ENCODE data around the gene GRID2.

GRCh38 chr4:92328095-92328494 lies 24.3 kb downstream of the GRID2 start:
- TF ChIP-seq POLR2AphosphoS5 (IDR thresholded peaks at IDR 0.05; ENCODE audit: low read depth, low read length) = no peak
- TF ChIP-seq REST (IDR thresholded peaks at IDR 0.05; ENCODE audit: insufficient read depth in 1 of 2, low read depth in 2 of 2, low read length in 2 of 2) = no peak
- TF ChIP-seq TAF1 (IDR thresholded peaks at IDR 0.05; ENCODE audit: borderline replicate concordance, insufficient read depth, low read length) = no peak
- no peak for TF ChIP-seq SIN3A (IDR thresholded peaks at IDR 0.05; ENCODE audit: borderline replicate concordance, insufficient read depth, low read length)
